BJ (cell line): ENCODE results near the gene PRL. TPM values are rescaled to one million over a fixed set of nuclear protein-coding genes. Genes with fewer than 3 reads are reported as not detected.

Experiments used
- CTCF ChIA-PET: fragments of 350-600 bp; formaldehyde crosslinking; extraction: SDS; loops from one replicate; lab custom pipeline; 2021; ENCODE audit warnings: antibody characterized with exemption, inconsistent platforms; lab: Yijun Ruan, JAX
- POLR2A ChIA-PET: fragments of 300-600 bp; sonication (Branson Sonifier 250); formaldehyde crosslinking; extraction: SDS; loops from one replicate; lab custom pipeline; 2021; ENCODE audit warnings: antibody characterized with exemption; lab: Charles Lee
- DNase-seq: peaks from one replicate; pipeline ENCODE4 v3.0.0-alpha.2; 2011; ENCODE audit warnings: low read depth
- H3K27me3 ChIP-seq: 2 replicates; pipeline ENCODE4 v1.6.0; 2011; ENCODE audit warnings: low read length; ENCODE audit not compliant: control insufficient read depth, insufficient read depth
- H3K36me3 ChIP-seq: 2 replicates; pipeline ENCODE4 v1.5.1; 2011; ENCODE audit warnings: low read length; ENCODE audit not compliant: control insufficient read depth, insufficient read depth
- H3K4me3 ChIP-seq: 2 replicates; pipeline ENCODE4 v1.5.1; 2011; ENCODE audit warnings: low read depth, mild to moderate bottlenecking, control low read depth, low read length
- CTCF ChIP-seq: IDR thresholded peaks from 2 replicates; pipeline ENCODE4 v1.5.1; 2011; ENCODE audit warnings: low read depth, mild to moderate bottlenecking, control low read depth, inconsistent platforms, low read length, moderate library complexity; ENCODE audit not compliant: insufficient read depth
- polyA plus RNA-seq: library from polyadenylated mRNA; depleted of rRNA; stranded (reverse); fragments of >200 nt; gene quantifications from 2 replicates; pipeline ENCODE4 v1.2.3, GENCODE V29; 2011

Gene PRL
- polyA plus RNA-seq, 1 experiment: not detected

DNA sequence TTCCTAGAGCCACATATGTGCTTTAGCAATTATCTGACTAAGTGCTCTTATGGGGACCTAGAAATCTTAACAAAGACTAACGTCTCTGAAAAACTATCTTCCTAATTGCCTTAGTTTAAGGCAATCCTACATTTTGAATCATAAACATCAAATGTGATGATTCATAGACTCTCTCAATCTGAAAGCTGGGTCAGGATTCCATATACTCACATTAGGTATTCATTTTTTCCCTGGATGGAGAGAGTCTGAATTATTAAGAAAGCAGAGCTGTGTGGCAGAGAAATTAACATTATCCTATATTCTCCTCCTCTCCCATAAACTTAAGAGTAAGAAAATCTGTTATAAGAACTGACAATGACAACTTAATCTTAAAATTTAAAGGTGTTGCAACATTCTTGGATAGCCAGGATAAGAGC lies 1.6 kb upstream of the PRL start:
- no peak for TF ChIP-seq CTCF
- DNase-seq: no peak
- no peaks in the 10 kb centered on the region for H3K27me3 ChIP-seq
- H3K36me3 ChIP-seq: no peaks in the 10 kb centered on the region
- ChIA-PET CTCF (no interaction called here), POLR2A (no interaction called here)
- H3K4me3 ChIP-seq: no peak overlapping the region

DNA sequence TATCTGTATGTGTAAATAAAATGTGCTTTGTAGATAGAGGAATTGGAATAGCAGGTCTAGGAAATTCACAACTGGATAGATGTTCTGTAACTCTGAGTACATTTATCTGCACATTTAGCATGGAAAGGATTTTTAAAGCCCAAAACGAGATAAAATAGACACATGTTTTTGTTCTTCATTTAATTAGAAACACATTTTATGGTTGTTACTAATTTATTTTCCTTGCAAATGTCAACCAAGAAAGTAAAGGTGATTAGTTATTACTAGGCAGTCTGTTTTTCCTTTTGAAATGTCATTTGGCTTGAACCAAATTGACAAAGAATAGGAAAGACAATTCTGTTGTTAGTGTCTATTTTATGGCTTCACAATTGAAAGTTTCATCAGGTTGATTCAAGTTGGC lies 769 bp downstream of the PRL start:
- POLR2A ChIA-PET: no interaction called here
- Histone ChIP-seq H3K4me3 (no peak overlapping the region), H3K27me3 (no peaks in the 10 kb centered on the region), H3K36me3 (no peaks in the 10 kb centered on the region)
- DNase-seq: no peak
- TF ChIP-seq CTCF: no peak
- CTCF ChIA-PET: interaction anchor here (0.6 kb wide), 1 partner anchor 15 kb away, joined by 3 read pairs; no protein-coding TSS in a partner anchor

- no peaks in the 10 kb centered on the region for H3K27me3 ChIP-seq
- TF ChIP-seq CTCF: no peak
- no peak for DNase-seq
- ChIA-PET CTCF (interaction anchor here (0.6 kb wide), 2 partner anchors 14 to 93 kb away, joined by 3 read pairs; no protein-coding TSS in a partner anchor), POLR2A (no interaction called here)
- H3K36me3 ChIP-seq: no peaks in the 10 kb centered on the region
- no peak overlapping the region for H3K4me3 ChIP-seq
These were observed 1.7 kb downstream of the PRL start for GRCh38 chr6:22295145-22295544.

DNA sequence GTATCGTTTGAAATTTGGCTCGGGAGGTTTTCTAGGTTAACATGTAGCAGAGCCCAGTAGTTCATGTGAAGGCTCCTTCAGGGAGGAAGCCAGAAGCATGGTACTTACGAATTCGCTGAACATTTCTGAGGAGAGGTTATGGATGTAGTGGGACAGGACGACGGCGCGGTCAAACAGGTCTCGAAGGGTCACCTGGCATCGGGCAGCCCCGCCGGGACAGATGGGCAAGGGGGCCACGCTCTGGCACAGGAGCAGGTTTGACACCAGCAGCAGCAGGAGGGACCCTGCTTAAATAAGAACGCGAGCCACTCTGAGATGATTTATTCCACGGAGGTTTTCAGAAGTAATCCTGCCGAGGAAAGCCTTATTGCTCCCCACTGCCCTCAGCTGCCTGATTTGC lies 2.5 kb downstream of the PRL start:
- H3K4me3 ChIP-seq: no peak overlapping the region
- ChIA-PET POLR2A (no interaction called here), CTCF (interaction anchor here (0.6 kb wide), 1 partner anchor 51 kb away, joined by 3 read pairs; no protein-coding TSS in a partner anchor)
- TF ChIP-seq CTCF: no peak
- no peaks in the 10 kb centered on the region for H3K27me3 ChIP-seq
- no peak for DNase-seq
- no peaks in the 10 kb centered on the region for H3K36me3 ChIP-seq

DNA sequence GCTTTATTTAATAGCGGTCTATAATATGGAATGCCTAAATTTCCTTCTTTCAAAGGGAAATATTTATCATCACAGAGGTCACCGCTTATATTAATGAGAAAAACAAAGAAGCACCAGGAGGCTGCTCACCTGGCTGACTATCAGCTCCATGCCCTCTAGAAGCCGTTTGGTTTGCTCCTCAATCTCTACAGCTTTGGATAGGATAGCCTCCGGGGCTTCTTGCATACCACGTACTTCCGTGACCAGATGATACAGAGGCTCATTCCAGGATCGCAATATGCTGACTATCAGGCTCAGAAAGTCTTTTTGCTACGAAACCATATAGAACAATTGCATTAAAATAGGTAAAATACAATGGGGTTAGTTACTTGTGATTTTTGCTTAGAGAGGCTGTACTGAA lies 6.8 kb downstream of the PRL start:
- ChIA-PET POLR2A (no interaction called here), CTCF (no interaction called here)
- no peak for DNase-seq
- Histone ChIP-seq H3K36me3 (no peaks in the 10 kb centered on the region), H3K27me3 (no peaks in the 10 kb centered on the region), H3K4me3 (no peak overlapping the region)
- no peak for TF ChIP-seq CTCF
